Measurements from ENCODE around the gene SERINC3. TPM values are rescaled to one million over a fixed set of nuclear protein-coding genes. Genes with fewer than 3 reads are reported as not detected.

SERINC3 gene
- polyA plus RNA-seq, 1 donor from 2014 or later: 64.5 TPM

DNA sequence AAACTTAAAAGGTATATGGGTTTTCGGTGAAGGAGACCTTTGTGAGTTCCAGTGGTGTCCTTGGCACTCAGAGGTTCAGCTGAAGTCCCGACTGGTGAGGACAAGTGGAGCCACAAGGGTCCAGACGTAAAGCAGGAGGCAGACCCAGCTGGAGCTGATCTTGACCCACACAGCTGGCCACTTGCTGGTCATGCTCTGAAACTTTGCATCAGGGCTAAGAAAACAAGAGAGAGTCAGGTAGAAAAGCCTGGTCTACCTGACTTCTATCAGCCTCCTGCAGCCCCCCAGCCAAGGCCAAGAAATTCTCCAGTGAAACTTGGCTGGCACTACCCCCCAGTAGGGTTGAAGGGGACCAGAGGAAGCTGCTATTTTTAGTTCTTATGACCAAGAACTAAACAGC, 21.6 kb downstream of the SERINC3 start:
- no peaks in the 10 kb centered on the region for H3K9me3 ChIP-seq (ENCODE audit: low read length)
- no peaks in the 10 kb centered on the region for H3K36me3 ChIP-seq (ENCODE audit: insufficient read depth, low read length)
- no peaks in the 10 kb centered on the region for H3K27me3 ChIP-seq (ENCODE audit: insufficient read depth, low read depth, low read length)
- no peak overlapping the region for H3K27ac ChIP-seq (ENCODE audit: low read length)
- no peak overlapping the region for H3K4me2 ChIP-seq (ENCODE audit: low read length)
- H2AFZ ChIP-seq (ENCODE audit: low read depth, low read length): no peak overlapping the region
- no peak overlapping the region for H3K4me3 ChIP-seq (ENCODE audit: low read length)
- no peaks in the 10 kb centered on the region for H3K79me2 ChIP-seq (replicated peaks; ENCODE audit: insufficient read depth, low read length)
- TF ChIP-seq SMC3 (conservative IDR thresholded peaks at IDR 0.05; ENCODE audit: poor library complexity) (no peak), RAD21 (conservative IDR thresholded peaks at IDR 0.05) (no peak), POLR2AphosphoS5 (IDR thresholded peaks at IDR 0.05) (no peak), EZH2 (IDR thresholded peaks at IDR 0.05; ENCODE audit: borderline replicate concordance, insufficient read depth, low read length, poor library complexity, severe bottlenecking) (no peak), TAF1 (IDR thresholded peaks at IDR 0.05; ENCODE audit: low read depth) (no peak), EP300 (conservative IDR thresholded peaks at IDR 0.05; ENCODE audit: poor library complexity, severe bottlenecking) (no peak), MXI1 (conservative IDR thresholded peaks at IDR 0.05; ENCODE audit: poor library complexity, severe bottlenecking) (no peak)
- TF ChIP-seq, protein P1, sequence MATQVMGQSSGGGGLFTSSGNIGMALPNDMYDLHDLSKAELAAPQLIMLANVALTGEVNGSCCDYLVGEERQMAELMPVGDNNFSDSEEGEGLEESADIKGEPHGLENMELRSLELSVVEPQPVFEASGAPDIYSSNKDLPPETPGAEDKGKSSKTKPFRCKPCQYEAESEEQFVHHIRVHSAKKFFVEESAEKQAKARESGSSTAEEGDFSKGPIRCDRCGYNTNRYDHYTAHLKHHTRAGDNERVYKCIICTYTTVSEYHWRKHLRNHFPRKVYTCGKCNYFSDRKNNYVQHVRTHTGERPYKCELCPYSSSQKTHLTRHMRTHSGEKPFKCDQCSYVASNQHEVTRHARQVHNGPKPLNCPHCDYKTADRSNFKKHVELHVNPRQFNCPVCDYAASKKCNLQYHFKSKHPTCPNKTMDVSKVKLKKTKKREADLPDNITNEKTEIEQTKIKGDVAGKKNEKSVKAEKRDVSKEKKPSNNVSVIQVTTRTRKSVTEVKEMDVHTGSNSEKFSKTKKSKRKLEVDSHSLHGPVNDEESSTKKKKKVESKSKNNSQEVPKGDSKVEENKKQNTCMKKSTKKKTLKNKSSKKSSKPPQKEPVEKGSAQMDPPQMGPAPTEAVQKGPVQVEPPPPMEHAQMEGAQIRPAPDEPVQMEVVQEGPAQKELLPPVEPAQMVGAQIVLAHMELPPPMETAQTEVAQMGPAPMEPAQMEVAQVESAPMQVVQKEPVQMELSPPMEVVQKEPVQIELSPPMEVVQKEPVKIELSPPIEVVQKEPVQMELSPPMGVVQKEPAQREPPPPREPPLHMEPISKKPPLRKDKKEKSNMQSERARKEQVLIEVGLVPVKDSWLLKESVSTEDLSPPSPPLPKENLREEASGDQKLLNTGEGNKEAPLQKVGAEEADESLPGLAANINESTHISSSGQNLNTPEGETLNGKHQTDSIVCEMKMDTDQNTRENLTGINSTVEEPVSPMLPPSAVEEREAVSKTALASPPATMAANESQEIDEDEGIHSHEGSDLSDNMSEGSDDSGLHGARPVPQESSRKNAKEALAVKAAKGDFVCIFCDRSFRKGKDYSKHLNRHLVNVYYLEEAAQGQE (IDR thresholded peaks at IDR 0.05; ENCODE audit: borderline replicate concordance): no peak
- TF ChIP-seq, protein P2, sequence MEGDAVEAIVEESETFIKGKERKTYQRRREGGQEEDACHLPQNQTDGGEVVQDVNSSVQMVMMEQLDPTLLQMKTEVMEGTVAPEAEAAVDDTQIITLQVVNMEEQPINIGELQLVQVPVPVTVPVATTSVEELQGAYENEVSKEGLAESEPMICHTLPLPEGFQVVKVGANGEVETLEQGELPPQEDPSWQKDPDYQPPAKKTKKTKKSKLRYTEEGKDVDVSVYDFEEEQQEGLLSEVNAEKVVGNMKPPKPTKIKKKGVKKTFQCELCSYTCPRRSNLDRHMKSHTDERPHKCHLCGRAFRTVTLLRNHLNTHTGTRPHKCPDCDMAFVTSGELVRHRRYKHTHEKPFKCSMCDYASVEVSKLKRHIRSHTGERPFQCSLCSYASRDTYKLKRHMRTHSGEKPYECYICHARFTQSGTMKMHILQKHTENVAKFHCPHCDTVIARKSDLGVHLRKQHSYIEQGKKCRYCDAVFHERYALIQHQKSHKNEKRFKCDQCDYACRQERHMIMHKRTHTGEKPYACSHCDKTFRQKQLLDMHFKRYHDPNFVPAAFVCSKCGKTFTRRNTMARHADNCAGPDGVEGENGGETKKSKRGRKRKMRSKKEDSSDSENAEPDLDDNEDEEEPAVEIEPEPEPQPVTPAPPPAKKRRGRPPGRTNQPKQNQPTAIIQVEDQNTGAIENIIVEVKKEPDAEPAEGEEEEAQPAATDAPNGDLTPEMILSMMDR (IDR thresholded peaks at IDR 0.05; ENCODE audit: poor library complexity, severe bottlenecking): no peak
- no peaks in the 10 kb centered on the region for H4K20me1 ChIP-seq (ENCODE audit: insufficient read depth)
- no peaks in the 10 kb centered on the region for H3K9me2 ChIP-seq (ENCODE audit: insufficient read depth, low read length)
- H3K9ac ChIP-seq (ENCODE audit: low read length): no peak overlapping the region
- no peaks in the 10 kb centered on the region for H3F3A ChIP-seq (ENCODE audit: insufficient read depth, low read length, poor library complexity, severe bottlenecking)

DNA sequence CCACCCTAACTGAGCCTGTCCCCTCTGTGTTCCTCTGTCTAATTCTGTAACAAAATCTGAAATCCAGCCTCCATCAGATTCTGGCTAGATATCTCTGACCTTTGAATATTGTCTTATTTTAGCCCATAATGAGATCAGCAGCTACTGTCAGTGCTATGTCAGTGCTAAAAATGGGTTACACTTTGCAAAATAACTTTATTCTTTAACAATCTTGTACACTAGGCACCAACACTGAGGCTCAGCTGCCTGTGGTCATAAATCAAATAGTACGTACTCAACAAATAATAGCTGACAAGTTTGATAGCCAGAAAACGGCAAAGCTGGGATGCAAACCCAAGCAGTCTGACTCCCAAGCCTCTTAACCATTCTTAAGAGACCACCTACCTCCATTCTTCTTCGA, 24.1 kb downstream of the SERINC3 start:
- no peaks in the 10 kb centered on the region for H3F3A ChIP-seq (ENCODE audit: insufficient read depth, low read length, poor library complexity, severe bottlenecking)
- H3K4me2 ChIP-seq (ENCODE audit: low read length): no peak overlapping the region
- no peaks in the 10 kb centered on the region for H3K79me2 ChIP-seq (replicated peaks; ENCODE audit: insufficient read depth, low read length)
- no peaks in the 10 kb centered on the region for H3K9me3 ChIP-seq (ENCODE audit: low read length)
- no peaks in the 10 kb centered on the region for H3K36me3 ChIP-seq (ENCODE audit: insufficient read depth, low read length)
- no peaks in the 10 kb centered on the region for H3K27me3 ChIP-seq (ENCODE audit: insufficient read depth, low read depth, low read length)
- no peak overlapping the region for H3K9ac ChIP-seq (ENCODE audit: low read length)
- no peaks in the 10 kb centered on the region for H4K20me1 ChIP-seq (ENCODE audit: insufficient read depth)
- H3K4me3 ChIP-seq (ENCODE audit: low read length): no peak overlapping the region
- no peak overlapping the region for H2AFZ ChIP-seq (ENCODE audit: low read depth, low read length)
- H3K9me2 ChIP-seq (ENCODE audit: insufficient read depth, low read length): no peaks in the 10 kb centered on the region
- H3K27ac ChIP-seq (ENCODE audit: low read length): no peak overlapping the region
- no peak for TF ChIP-seq TAF1 (IDR thresholded peaks at IDR 0.05; ENCODE audit: low read depth)
- no peak for TF ChIP-seq SMC3 (conservative IDR thresholded peaks at IDR 0.05; ENCODE audit: poor library complexity)
- TF ChIP-seq EP300 (conservative IDR thresholded peaks at IDR 0.05; ENCODE audit: poor library complexity, severe bottlenecking): no peak
- TF ChIP-seq, protein P2 (IDR thresholded peaks at IDR 0.05; ENCODE audit: poor library complexity, severe bottlenecking): no peak
- no peak for TF ChIP-seq POLR2AphosphoS5 (IDR thresholded peaks at IDR 0.05)
- no peak for TF ChIP-seq RAD21 (conservative IDR thresholded peaks at IDR 0.05)
- no peak for TF ChIP-seq MXI1 (conservative IDR thresholded peaks at IDR 0.05; ENCODE audit: poor library complexity, severe bottlenecking)
- TF ChIP-seq, protein P1 (IDR thresholded peaks at IDR 0.05; ENCODE audit: borderline replicate concordance): no peak
- TF ChIP-seq EZH2 (IDR thresholded peaks at IDR 0.05; ENCODE audit: borderline replicate concordance, insufficient read depth, low read length, poor library complexity, severe bottlenecking): no peak

All from neural cell (in vitro differentiated cells).